Measurements from ENCODE around the gene CCDC142.

The CCDC142 gene

DNA sequence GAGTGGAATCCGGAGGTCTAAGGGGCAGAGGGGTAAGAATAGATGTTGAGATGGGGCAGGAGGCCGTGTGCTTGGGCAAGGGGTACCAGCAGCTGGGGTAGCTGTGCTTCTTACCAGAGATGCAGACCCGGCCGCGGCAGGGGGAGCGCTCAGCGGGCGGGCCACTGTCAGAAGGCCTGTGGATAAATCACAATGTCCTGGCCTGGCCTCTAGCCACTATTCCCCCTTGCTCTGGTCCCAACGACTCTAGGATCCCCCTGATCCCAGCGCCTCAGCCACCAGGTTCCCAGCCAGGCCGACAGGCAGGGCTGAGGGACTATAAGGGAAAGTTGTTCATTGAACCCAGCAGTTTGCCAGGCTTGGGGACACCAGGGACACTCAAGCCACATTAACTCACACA, 52.3 kb downstream of the CCDC142 start:
- H3K27me3 Mint-ChIP-seq = no peaks in the 10 kb centered on the region
- no peaks in the 10 kb centered on the region for H3K9me3 Mint-ChIP-seq (ENCODE audit: low read depth)
- H3K4me1 Mint-ChIP-seq (ENCODE audit: low read depth) = no peaks in the 10 kb centered on the region
- no peak overlapping the region for H3K27ac Mint-ChIP-seq
- no peak overlapping the region for H3K4me3 Mint-ChIP-seq
- H3K36me3 Mint-ChIP-seq = no peaks in the 10 kb centered on the region

DNA sequence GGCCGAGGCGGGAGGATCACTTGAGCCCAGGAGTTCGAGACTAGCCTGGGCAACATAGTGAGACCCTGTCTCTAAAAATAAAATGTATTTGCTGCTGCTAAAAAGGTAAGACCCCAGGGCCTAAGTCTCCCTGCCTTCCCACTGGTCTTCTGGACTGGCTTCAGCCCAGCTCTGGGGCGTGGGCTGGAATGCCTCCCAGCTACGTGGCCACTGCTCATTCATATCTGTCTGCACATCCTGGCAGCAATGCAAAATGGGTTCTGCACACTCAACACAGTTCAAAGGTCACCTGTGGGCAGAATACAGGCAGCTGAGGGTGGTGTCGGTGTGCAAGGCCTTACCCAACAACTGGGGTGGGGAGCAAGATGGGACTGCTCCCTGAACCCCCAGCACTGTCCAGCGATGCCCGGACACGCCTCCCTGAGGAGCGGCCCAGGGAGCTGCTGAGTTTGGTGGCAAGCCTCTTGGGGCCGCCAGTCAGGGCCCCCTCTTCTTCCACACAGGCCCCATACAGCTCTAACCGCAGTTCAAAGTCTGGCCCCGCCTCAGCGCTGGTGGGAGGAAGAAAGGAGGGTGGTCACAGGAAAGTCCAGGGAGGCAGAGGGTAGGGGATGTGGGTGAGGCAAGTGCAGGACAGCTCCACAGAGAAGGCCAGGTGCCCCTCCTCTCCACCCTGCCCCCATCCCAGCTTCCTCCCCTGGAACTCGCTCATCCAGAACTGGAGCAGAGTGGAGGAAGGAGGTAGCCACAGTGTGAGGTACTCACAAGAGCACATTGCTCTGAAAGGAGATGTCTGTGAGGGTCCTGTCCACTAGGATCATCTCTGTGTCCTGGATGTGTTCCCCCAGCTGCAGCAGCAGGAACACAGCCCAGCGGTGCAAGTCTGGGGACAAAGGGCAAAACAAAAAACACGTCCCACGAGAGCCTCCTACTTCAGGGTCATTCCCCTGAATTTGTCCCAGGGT, 53.0 kb downstream of the CCDC142 start:
- Mint-ChIP-seq H3K4me1 (ENCODE audit: low read depth) (no peaks in the 10 kb centered on the region), H3K36me3 (no peaks in the 10 kb centered on the region), H3K27ac (no peak overlapping the region), H3K27me3 (no peaks in the 10 kb centered on the region), H3K4me3 (no peak overlapping the region), H3K9me3 (ENCODE audit: low read depth) (no peaks in the 10 kb centered on the region)

- Mint-ChIP-seq H3K36me3 (no peaks in the 10 kb centered on the region), H3K4me1 (ENCODE audit: low read depth) (no peaks in the 10 kb centered on the region), H3K4me3 (no peak overlapping the region), H3K27ac (no peak overlapping the region), H3K27me3 (no peaks in the 10 kb centered on the region), H3K9me3 (ENCODE audit: low read depth) (no peaks in the 10 kb centered on the region)
Measured at GRCh38 chr2:74428675-74429074, 54.1 kb downstream of the CCDC142 start.

GRCh38 chr2:74427551-74427950, 55.2 kb downstream of the CCDC142 start:
- Mint-ChIP-seq H3K4me1 (ENCODE audit: low read depth) (peaks cover 4% of the 10 kb centered on the region), H3K27me3 (no peaks in the 10 kb centered on the region), H3K4me3 (no peak overlapping the region), H3K27ac (no peak overlapping the region), H3K9me3 (ENCODE audit: low read depth) (no peaks in the 10 kb centered on the region), H3K36me3 (no peaks in the 10 kb centered on the region)

- H3K9me3 Mint-ChIP-seq (ENCODE audit: low read depth) = no peaks in the 10 kb centered on the region
- H3K27ac Mint-ChIP-seq = no peak overlapping the region
- H3K27me3 Mint-ChIP-seq = no peaks in the 10 kb centered on the region
- no peak overlapping the region for H3K4me3 Mint-ChIP-seq
- no peaks in the 10 kb centered on the region for H3K36me3 Mint-ChIP-seq
- peaks cover 5% of the 10 kb centered on the region for H3K4me1 Mint-ChIP-seq (ENCODE audit: low read depth)
Measured at GRCh38 chr2:74426181-74426758, 56.5 kb downstream of the CCDC142 start.

- peaks cover 11% of the 10 kb centered on the region for H3K4me1 Mint-ChIP-seq (ENCODE audit: low read depth)
- no peaks in the 10 kb centered on the region for H3K36me3 Mint-ChIP-seq
- no peaks in the 10 kb centered on the region for H3K9me3 Mint-ChIP-seq (ENCODE audit: low read depth)
- H3K4me3 Mint-ChIP-seq = no peak overlapping the region
- no peaks in the 10 kb centered on the region for H3K27me3 Mint-ChIP-seq
- H3K27ac Mint-ChIP-seq = no peak overlapping the region
Measured at GRCh38 chr2:74425523-74425922, 57.3 kb downstream of the CCDC142 start.

DNA sequence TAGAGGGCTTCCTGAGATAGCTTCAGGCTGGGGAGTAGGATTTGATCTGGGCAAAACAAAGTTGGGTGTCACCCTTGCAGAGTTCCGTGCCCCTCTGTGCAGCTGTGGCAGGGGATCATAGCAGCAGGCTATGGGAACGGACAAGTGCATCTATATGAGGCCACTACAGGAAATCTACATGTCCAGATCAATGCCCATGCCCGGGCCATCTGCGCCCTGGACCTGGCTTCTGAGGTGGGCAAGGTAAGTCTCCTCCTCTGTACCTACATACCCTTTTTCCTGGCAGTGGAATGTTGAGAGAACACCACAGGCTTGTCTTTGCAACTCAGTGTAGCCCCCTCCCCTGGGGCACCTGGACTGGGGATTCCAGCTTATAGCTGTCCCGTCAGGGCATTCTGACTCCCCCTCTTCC, 57.8 kb downstream of the CCDC142 start:
- Mint-ChIP-seq H3K9me3 (ENCODE audit: low read depth) (no peaks in the 10 kb centered on the region), H3K36me3 (no peaks in the 10 kb centered on the region), H3K27ac (no peak overlapping the region), H3K4me1 (ENCODE audit: low read depth) (peaks cover 16% of the 10 kb centered on the region), H3K4me3 (no peak overlapping the region), H3K27me3 (no peaks in the 10 kb centered on the region)

- no peaks in the 10 kb centered on the region for H3K27me3 Mint-ChIP-seq
- H3K27ac Mint-ChIP-seq = no peak overlapping the region
- H3K36me3 Mint-ChIP-seq = no peaks in the 10 kb centered on the region
- peaks cover 19% of the 10 kb centered on the region for H3K4me1 Mint-ChIP-seq (ENCODE audit: low read depth)
- H3K4me3 Mint-ChIP-seq = no peak overlapping the region
- no peaks in the 10 kb centered on the region for H3K9me3 Mint-ChIP-seq (ENCODE audit: low read depth)
Measured at GRCh38 chr2:74424139-74424992, 58.4 kb downstream of the CCDC142 start.

Data from activated naive CD8-positive, alpha-beta T cell (primary cell).